Measurements from ENCODE around the gene BMPER.

The BMPER gene

DNA sequence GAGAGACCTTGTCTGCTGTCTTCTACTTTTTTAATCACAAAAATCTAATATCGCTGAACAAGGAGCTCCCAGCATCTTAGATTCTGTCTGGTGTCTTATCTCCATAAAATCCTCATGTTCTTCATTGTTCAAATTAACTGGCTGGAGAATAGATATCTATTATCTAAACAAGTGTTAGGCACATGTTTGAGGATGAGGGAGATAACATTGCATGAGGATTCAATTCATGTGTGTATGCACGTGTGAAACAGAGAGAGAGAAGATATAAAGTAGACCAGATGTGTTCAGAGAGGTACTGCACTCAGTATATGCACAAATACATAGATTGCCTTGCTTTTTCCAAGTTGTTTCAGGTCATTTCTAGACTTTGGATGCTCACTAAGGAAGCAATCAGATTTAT is 5.4 kb downstream of the BMPER start:
- Histone ChIP-seq H3K4me1 (ENCODE audit: control insufficient read depth in 1 of 2, insufficient read depth in 2 of 2, low read length in 2 of 2) (no peaks in the 10 kb centered on the region), H3K27me3 (ENCODE audit: low read depth, low read length) (no peaks in the 10 kb centered on the region), H3K36me3 (ENCODE audit: control insufficient read depth in 1 of 2, insufficient read depth in 2 of 2, low read length in 2 of 2) (no peaks in the 10 kb centered on the region), H3K9me3 (ENCODE audit: control insufficient read depth in 1 of 2, low read length in 2 of 2) (no peaks in the 10 kb centered on the region), H3K4me3 (ENCODE audit: low read depth in 1 of 2, low read length in 2 of 2) (no peak overlapping the region), H3K27ac (ENCODE audit: low read length) (no peak overlapping the region)

DNA sequence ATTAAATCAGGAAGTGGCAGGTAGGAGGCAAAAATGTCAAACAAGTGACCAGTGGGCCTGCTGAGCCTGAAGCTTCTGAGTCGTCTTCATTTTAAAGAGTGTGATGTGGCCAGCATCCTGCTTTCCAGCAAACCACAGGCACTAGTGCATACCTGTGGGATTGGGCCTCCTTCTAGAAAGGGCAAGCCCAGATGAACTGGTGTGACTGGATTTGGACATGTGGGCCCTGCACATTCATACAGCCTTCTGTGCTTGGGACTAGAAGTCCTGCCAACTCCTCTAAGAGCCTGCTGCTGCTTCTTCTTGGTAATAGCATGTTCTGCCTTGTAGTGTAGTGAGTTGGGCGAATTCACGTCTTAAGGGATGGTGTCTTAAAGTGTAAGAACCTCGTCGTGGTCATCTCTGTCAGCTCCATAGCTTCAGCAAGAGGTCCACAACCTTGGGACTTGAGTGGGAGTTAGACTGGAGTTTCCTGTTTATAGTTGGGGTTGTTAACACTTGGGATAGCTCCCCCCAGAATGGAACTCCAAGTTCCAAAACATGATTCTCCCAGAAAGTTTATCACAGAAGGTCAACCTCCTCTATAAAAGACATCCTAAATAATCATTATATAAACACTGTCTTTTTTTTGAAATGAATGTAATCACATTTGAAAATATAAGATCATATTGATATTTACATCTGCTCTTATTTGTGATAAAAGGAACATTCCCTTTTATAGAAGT is 11.2 kb downstream of the BMPER start:
- Histone ChIP-seq H3K4me1 (ENCODE audit: control insufficient read depth in 1 of 2, insufficient read depth in 2 of 2, low read length in 2 of 2) (no peaks in the 10 kb centered on the region), H3K4me3 (ENCODE audit: low read depth in 1 of 2, low read length in 2 of 2) (no peak overlapping the region), H3K27ac (ENCODE audit: low read length) (no peak overlapping the region), H3K27me3 (ENCODE audit: low read depth, low read length) (no peaks in the 10 kb centered on the region), H3K36me3 (ENCODE audit: control insufficient read depth in 1 of 2, insufficient read depth in 2 of 2, low read length in 2 of 2) (no peaks in the 10 kb centered on the region), H3K9me3 (ENCODE audit: control insufficient read depth in 1 of 2, low read length in 2 of 2) (no peaks in the 10 kb centered on the region)

DNA sequence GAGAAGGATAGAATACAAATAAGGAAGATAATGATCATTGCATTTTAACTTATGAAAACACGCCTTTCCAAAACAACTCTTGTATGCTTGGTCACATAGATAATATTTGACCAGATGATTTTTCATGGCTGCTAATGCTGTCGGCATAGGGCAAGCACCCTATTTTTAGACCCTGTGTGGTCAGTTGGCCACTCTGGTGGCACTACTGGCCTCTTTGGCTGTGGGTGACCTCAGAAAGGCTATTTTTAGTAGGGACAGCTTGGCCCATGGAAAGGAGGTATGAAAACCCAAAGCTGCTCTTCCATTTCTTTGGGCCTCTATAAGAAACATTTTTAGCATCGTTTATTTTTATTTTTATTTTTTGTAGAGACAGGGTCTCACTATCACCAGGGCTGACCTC is 12.3 kb downstream of the BMPER start:
- Histone ChIP-seq H3K27me3 (ENCODE audit: low read depth, low read length) (no peaks in the 10 kb centered on the region), H3K4me1 (ENCODE audit: control insufficient read depth in 1 of 2, insufficient read depth in 2 of 2, low read length in 2 of 2) (no peaks in the 10 kb centered on the region), H3K4me3 (ENCODE audit: low read depth in 1 of 2, low read length in 2 of 2) (no peak overlapping the region), H3K27ac (ENCODE audit: low read length) (no peak overlapping the region), H3K36me3 (ENCODE audit: control insufficient read depth in 1 of 2, insufficient read depth in 2 of 2, low read length in 2 of 2) (no peaks in the 10 kb centered on the region), H3K9me3 (ENCODE audit: control insufficient read depth in 1 of 2, low read length in 2 of 2) (no peaks in the 10 kb centered on the region)

DNA sequence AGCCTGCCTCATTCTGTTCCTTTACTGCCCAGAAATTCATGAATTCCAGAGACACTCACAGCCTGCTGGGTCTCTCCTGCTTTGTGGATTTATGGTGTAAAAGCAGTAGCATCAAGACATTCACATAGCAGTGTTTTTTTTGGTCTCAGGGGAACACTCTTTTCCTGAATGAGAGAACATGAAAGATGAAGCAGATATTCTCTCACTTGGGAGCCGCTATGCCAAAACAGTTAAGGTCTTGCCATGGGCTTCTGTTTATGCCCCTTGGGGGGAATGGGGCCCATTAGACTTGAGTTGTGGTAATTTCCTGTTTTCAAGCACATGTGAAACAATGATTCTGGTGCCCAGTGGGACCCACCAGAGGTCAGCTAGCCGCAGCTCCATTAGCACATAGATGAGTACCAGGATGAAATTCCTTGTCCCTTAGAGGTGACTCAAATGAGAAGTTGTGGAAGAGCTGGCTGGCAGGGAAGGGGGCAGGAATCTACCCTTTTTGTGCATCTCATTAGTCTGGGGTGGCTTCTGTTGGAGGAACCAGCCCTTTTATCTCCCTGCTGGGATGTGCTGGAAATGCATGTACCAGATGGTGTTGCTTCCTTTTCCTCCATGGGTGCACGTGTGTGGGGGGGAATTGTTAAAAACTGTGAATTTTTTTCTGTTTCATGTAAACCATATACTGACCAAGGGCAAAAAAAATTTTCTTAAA is 13.3 kb downstream of the BMPER start:
- Histone ChIP-seq H3K4me3 (ENCODE audit: low read depth in 1 of 2, low read length in 2 of 2) (no peak overlapping the region), H3K9me3 (ENCODE audit: control insufficient read depth in 1 of 2, low read length in 2 of 2) (no peaks in the 10 kb centered on the region), H3K4me1 (ENCODE audit: control insufficient read depth in 1 of 2, insufficient read depth in 2 of 2, low read length in 2 of 2) (no peaks in the 10 kb centered on the region), H3K36me3 (ENCODE audit: control insufficient read depth in 1 of 2, insufficient read depth in 2 of 2, low read length in 2 of 2) (no peaks in the 10 kb centered on the region), H3K27me3 (ENCODE audit: low read depth, low read length) (no peaks in the 10 kb centered on the region), H3K27ac (ENCODE audit: low read length) (no peak overlapping the region)

DNA sequence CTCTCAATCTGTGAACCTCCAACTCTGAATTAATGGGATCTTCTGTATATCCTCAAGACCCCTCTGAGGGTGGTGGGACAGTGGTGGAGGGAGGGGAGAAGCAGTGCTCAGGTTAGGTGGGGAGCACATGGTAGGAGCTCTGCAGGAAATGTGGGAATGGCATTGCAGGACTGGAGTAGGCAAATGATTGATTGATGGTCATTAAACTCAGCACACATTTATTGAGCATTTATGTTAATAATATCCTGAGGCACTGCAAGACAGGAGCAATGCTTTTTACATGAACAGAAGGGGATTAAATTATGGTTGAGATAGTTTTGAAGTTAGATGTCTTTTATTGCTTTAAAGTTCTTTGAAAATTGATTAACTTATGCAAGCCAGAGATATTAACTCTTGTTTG is 14.1 kb downstream of the BMPER start:
- Histone ChIP-seq H3K27ac (ENCODE audit: low read length) (no peak overlapping the region), H3K27me3 (ENCODE audit: low read depth, low read length) (no peaks in the 10 kb centered on the region), H3K4me1 (ENCODE audit: control insufficient read depth in 1 of 2, insufficient read depth in 2 of 2, low read length in 2 of 2) (no peaks in the 10 kb centered on the region), H3K4me3 (ENCODE audit: low read depth in 1 of 2, low read length in 2 of 2) (no peak overlapping the region), H3K9me3 (ENCODE audit: control insufficient read depth in 1 of 2, low read length in 2 of 2) (no peaks in the 10 kb centered on the region), H3K36me3 (ENCODE audit: control insufficient read depth in 1 of 2, insufficient read depth in 2 of 2, low read length in 2 of 2) (no peaks in the 10 kb centered on the region)

DNA sequence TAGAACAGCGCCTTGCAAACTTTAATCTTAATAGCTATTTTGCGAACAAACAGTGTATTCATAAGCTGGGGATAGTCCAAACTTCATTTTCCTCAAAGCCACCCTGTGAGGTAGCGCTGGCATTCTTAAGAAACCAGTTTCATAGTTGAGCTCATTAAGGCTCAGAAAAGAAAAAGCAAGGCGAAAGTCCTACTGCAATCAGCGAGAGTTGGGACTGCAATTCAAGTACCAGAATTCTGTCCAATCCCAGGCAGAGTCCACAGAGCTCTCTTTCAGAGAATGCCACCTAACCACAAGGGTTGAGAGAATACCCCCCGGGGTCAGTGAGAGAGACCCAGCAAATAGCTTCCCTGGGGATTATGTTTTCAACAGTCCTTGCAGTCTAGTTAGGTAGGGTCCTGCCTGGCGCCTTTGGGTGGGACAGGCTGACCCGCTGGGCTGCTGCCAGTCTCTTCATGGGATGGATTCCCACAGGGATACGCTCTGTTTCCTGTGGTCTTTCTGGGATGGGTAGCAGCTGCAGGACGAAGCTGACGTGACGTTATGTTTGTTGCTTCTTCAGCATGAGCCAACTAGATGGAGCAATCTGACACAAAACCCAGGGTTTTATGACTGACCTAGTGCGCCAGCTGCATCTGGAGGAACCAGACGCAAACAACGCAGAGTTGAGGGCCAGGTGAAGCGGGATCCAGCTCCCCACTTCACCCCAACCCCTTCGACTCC is 16.0 kb downstream of the BMPER start:
- H3K27ac ChIP-seq (ENCODE audit: low read length) = no peak overlapping the region
- no peaks in the 10 kb centered on the region for H3K36me3 ChIP-seq (ENCODE audit: control insufficient read depth in 1 of 2, insufficient read depth in 2 of 2, low read length in 2 of 2)
- H3K9me3 ChIP-seq (ENCODE audit: control insufficient read depth in 1 of 2, low read length in 2 of 2) = no peaks in the 10 kb centered on the region
- H3K27me3 ChIP-seq (ENCODE audit: low read depth, low read length) = no peaks in the 10 kb centered on the region
- H3K4me3 ChIP-seq (ENCODE audit: low read depth in 1 of 2, low read length in 2 of 2) = no peak overlapping the region
- H3K4me1 ChIP-seq (ENCODE audit: control insufficient read depth in 1 of 2, insufficient read depth in 2 of 2, low read length in 2 of 2) = no peaks in the 10 kb centered on the region

DNA sequence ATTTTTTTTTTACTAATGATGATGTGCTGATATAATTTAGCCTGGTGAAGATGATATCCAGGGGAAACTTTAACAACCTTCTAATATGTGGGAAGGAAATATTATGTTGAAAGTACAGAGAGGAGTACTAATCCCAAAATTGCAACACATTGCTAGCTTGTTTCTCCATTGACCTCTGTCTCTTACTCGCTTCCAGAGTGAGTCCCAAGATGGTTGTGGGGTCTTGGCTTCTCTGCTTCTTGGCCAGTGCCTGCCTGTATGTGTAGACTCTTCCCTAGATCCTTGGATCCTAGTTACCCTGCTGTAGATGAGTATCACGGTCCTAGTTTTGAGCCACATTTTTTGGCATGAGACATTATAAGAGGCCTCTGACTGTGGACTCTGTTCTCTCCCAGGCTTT is 17.5 kb downstream of the BMPER start:
- no peaks in the 10 kb centered on the region for H3K9me3 ChIP-seq (ENCODE audit: control insufficient read depth in 1 of 2, low read length in 2 of 2)
- no peak overlapping the region for H3K27ac ChIP-seq (ENCODE audit: low read length)

DNA sequence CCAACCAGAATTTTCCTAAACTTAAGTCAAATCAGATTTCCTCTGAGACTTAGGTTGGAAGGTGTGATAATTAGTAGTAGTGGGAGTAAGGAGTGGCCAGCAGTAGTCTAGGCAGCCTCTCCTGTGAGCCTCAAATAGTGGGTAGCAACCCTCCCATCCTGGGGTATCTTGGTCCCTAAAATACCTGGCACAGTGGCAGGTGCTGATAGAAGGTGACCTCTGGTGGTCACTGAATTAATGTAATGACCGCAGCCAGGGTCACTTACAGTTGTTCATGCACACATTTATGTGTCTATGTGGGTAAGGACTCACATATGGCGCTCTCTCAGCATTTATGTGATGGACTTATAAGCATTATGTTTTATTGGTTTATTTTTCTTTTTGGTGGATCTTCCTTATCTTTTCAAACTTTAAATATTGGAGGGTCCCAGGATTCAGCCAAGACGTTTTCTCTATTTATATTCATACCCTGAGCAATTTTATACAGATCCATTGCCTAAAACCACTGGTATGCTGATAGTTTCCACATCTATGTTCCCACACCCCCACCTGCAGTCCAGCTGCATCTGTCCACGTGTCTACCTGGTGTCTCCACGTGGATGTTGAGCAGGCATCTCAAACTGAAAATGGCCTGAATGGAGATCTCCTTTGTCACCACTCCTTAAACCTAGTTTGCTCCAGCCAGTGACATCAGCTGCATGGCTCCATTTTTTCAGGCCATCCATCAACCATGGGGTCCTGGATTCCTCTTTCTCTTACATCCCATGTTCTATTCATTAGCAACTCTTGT is 18.3 kb downstream of the BMPER start:
- Histone ChIP-seq H3K9me3 (ENCODE audit: control insufficient read depth in 1 of 2, low read length in 2 of 2) (no peaks in the 10 kb centered on the region), H3K27me3 (ENCODE audit: low read depth, low read length) (no peaks in the 10 kb centered on the region), H3K27ac (ENCODE audit: low read length) (no peak overlapping the region), H3K4me3 (ENCODE audit: low read depth in 1 of 2, low read length in 2 of 2) (no peak overlapping the region), H3K4me1 (ENCODE audit: control insufficient read depth in 1 of 2, insufficient read depth in 2 of 2, low read length in 2 of 2) (peaks cover 0 to 8% of the 10 kb centered on the region in 2 donors), H3K36me3 (ENCODE audit: control insufficient read depth in 1 of 2, insufficient read depth in 2 of 2, low read length in 2 of 2) (no peaks in the 10 kb centered on the region)

More for the DNA sequence above, 17.5 kb downstream of the BMPER start:
- peaks cover 0 to 3% of the 10 kb centered on the region in 2 donors for H3K4me1 ChIP-seq (ENCODE audit: control insufficient read depth in 1 of 2, insufficient read depth in 2 of 2, low read length in 2 of 2)
- H3K36me3 ChIP-seq (ENCODE audit: control insufficient read depth in 1 of 2, insufficient read depth in 2 of 2, low read length in 2 of 2) = no peaks in the 10 kb centered on the region
- H3K4me3 ChIP-seq (ENCODE audit: low read depth in 1 of 2, low read length in 2 of 2) = no peak overlapping the region
- no peaks in the 10 kb centered on the region for H3K27me3 ChIP-seq (ENCODE audit: low read depth, low read length)

DNA sequence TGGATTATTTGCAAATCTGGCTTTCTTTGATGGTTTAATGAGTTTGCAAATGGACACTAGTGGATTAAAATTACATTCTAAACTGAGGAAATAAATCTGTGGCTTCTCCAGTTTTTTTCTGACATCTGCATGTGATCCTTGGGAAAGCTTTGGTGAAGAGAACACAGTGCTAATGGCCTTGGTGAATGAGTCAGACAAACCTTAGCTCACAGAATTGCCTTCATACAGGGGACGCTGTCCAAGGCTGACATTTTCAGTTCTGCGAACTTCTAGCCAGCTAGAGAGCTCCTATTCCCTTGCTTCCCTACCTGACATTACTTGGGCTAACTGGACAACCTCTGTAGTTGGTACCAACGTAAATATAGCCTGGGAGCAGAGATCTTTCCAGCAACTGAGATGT is 21.2 kb downstream of the BMPER start:
- Histone ChIP-seq H3K27ac (ENCODE audit: low read length) (no peak overlapping the region), H3K4me1 (ENCODE audit: control insufficient read depth in 1 of 2, insufficient read depth in 2 of 2, low read length in 2 of 2) (peaks cover 0 to 11% of the 10 kb centered on the region in 2 donors), H3K36me3 (ENCODE audit: control insufficient read depth in 1 of 2, insufficient read depth in 2 of 2, low read length in 2 of 2) (no peaks in the 10 kb centered on the region), H3K9me3 (ENCODE audit: control insufficient read depth in 1 of 2, low read length in 2 of 2) (no peaks in the 10 kb centered on the region), H3K4me3 (ENCODE audit: low read depth in 1 of 2, low read length in 2 of 2) (no peak overlapping the region), H3K27me3 (ENCODE audit: low read depth, low read length) (no peaks in the 10 kb centered on the region)

DNA sequence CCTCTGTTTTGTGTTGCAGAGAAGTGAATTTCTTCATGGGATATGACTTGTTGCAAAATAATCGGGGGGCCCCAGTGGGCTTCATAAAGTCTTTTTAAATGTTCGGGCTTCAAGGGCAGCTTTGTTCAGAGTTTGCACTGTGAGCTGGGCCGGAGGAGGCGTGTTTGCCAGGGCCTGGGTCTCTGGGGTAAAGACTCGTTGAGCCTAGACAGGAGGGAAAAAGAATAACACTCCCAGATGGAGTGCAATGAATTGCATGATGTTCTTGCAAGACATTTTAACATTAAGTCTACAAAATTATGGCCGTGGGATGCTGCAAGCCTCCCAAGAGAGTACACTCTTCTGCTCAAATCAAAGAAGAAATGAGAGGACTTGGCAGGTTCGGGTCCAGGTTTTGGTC is 23.6 kb downstream of the BMPER start:
- Histone ChIP-seq H3K27ac (ENCODE audit: low read length) (no peak overlapping the region), H3K36me3 (ENCODE audit: control insufficient read depth in 1 of 2, insufficient read depth in 2 of 2, low read length in 2 of 2) (no peaks in the 10 kb centered on the region), H3K27me3 (ENCODE audit: low read depth, low read length) (no peaks in the 10 kb centered on the region), H3K9me3 (ENCODE audit: control insufficient read depth in 1 of 2, low read length in 2 of 2) (no peaks in the 10 kb centered on the region), H3K4me1 (ENCODE audit: control insufficient read depth in 1 of 2, insufficient read depth in 2 of 2, low read length in 2 of 2) (peaks cover 0 to 22% of the 10 kb centered on the region in 2 donors), H3K4me3 (ENCODE audit: low read depth in 1 of 2, low read length in 2 of 2) (no peak overlapping the region)

DNA sequence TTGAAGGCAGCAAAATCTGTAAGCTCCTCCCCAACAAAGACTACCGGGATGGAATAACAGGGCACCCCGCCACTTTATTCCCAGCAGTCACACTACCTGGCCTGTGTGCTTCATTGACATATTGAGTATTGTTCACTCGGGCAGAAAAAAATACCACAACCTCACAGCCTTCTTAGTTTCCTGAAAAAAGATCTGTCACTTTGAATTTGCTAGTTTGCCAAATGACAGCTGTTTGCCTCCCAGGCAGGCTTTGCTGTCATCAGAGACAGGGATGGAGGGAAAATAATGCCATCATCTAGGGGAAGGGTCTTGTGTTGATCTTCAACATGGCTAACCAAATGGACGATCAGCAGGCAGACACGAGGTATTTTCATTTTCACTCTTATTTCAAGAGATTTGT is 26.9 kb downstream of the BMPER start:
- Histone ChIP-seq H3K4me3 (ENCODE audit: low read depth in 1 of 2, low read length in 2 of 2) (peak overlapping the region; percentile 22 to 23), H3K27me3 (ENCODE audit: low read depth, low read length) (no peaks in the 10 kb centered on the region), H3K4me1 (ENCODE audit: control insufficient read depth in 1 of 2, insufficient read depth in 2 of 2, low read length in 2 of 2) (peaks cover 0 to 22% of the 10 kb centered on the region in 2 donors), H3K36me3 (ENCODE audit: control insufficient read depth in 1 of 2, insufficient read depth in 2 of 2, low read length in 2 of 2) (no peaks in the 10 kb centered on the region), H3K9me3 (ENCODE audit: control insufficient read depth in 1 of 2, low read length in 2 of 2) (no peaks in the 10 kb centered on the region), H3K27ac (ENCODE audit: low read length) (no peak overlapping the region)

Measured in muscle layer of duodenum (tissue), 2 donors.